ENCODE data around the gene DPP7. TPM values are rescaled to one million over a fixed set of nuclear protein-coding genes. Genes with fewer than 3 reads are reported as not detected.

The DPP7 gene
- total RNA-seq, 3 donors from 2014 or later: 352 to 394 (median 392) TPM

DNA sequence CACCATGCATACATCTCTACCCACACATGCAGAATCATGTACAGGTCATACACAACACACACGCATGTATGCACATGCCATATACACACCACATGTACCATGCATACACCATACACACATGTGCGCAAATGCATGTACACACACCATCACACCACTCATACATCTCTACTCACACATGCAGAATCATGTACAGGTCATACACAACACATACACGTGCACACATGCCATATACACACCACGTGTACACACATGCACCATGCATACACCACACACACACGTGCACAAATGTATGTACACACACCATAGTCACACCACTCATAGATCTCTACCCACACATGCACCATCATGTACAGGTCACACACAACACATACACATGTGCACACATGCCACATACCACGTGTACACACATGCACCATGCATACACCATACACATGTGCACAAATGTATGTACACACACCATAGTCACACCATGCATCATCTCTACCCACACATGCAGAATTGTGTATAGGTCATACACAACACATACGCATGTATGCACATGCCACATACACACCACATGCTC is 38.4 kb upstream of the DPP7 start:
- Mint-ChIP-seq H3K27me3 (ENCODE audit: low read depth) (peaks cover 27% of the 10 kb centered on the region), H3K4me3 (no peak overlapping the region), H3K4me1 (ENCODE audit: low read depth) (peaks cover 8% of the 10 kb centered on the region), H3K36me3 (ENCODE audit: insufficient read depth) (no peaks in the 10 kb centered on the region), H3K9me3 (no peaks in the 10 kb centered on the region)
- DNase-seq (no peak), ATAC-seq (no peak)

DNA sequence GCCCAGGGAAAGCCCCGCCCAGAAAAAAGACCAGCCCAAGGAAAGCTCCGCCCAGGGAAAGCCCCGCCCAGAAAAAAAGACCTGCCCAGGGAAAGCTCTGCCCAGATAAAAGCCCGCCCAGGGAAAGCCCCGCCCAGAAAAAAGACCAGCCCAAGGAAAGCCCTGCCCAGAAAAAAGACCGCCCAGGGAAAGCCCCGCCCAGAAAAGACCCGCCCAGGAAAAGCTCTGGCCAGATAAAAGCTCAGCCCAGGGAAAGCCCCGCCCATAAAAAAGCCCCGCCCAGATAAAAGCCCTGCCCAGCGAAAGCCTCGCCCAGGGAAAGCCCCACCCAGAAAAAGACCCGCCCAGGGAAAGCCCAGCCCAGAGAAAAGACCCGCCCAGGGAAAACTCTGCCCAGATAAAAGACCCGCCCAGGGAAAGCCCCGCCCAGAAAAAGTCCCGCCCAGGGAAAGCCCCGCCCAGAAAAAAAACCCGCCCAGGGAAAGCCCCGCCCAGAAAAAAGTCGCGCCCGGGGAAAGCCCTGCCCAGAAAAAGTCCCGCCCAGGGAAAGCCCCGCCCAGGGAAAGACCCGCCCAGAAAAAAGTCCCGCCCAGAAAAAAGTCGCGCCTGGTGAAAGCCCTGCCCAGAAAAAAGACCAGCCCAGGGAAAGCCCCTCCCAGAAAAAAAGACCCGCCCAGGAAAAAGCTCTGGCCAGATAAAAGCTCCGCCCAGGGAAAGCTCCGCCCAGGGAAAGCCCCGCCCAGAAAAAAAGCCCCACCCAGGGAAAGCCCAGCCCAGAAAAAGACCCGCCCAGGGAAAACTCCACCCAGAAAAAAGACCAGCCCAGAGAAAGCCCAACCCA is 36.3 kb upstream of the DPP7 start:
- H3K36me3 Mint-ChIP-seq (ENCODE audit: insufficient read depth): no peaks in the 10 kb centered on the region
- no peak overlapping the region for H3K4me3 Mint-ChIP-seq
- no peaks in the 10 kb centered on the region for H3K9me3 Mint-ChIP-seq
- DNase-seq: peak; percentile 32
- no peaks in the 10 kb centered on the region for H3K4me1 Mint-ChIP-seq (ENCODE audit: low read depth)
- H3K27me3 Mint-ChIP-seq (ENCODE audit: low read depth): peaks cover 17% of the 10 kb centered on the region
- ATAC-seq: peak; percentile 53 to 57

DNA sequence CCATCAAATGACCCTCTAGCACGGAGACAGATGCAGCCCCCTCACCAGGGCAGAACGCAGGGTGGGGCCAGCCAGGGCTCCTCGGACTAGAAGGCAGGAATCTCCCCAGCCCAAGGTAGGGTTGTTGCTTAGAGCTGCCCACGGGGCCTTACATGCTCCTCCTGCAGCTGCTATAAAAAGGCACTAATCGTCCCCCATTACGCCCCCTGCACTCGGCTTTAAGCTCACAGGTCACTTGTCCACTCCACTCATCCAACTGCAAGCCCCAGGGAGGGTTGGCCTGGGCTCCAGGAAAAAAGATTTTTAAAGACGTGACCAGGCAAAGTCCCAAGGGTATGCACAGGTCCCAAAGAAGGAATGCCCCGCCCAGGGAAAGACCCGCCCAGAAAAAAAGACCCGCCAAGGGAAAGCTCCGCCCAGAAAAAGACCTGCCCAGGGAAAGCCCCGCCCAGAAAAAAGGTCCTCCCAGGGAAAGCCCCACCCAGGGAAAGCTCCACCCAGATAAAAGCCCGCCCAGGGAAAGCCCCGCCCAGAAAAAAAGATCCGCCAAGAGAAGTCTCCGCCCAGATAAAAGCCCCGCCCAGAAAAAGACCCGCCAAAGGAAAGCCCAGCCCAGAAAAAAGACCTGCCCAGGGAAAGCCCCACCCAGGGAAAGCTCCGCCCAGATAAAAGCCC is 35.5 kb upstream of the DPP7 start:
- no peaks in the 10 kb centered on the region for H3K9me3 Mint-ChIP-seq
- H3K4me1 Mint-ChIP-seq (ENCODE audit: low read depth): no peaks in the 10 kb centered on the region
- peaks cover 13% of the 10 kb centered on the region for H3K27me3 Mint-ChIP-seq (ENCODE audit: low read depth)
- ATAC-seq (no peak), DNase-seq (no peak)
- H3K36me3 Mint-ChIP-seq (ENCODE audit: insufficient read depth): no peaks in the 10 kb centered on the region
- no peak overlapping the region for H3K4me3 Mint-ChIP-seq

DNA sequence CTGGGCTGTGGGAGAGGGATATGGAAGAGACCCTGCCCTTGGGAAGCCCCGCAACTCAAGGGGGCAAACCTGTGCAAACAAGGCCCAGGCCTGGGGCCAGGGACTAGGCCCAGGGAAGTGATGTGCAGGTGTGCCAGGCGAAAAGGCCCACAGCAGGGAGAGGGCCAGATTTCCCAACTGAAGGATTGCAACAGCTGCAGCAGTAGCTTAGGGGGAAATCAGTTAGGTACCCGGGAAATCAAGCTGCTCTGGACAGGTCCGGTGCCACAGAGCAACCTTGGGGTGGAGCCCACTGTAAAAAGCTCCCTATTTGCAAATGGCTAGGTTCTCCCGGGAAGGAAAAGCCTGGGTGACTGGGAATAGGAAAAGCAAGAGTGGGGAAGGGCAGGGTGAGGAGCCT is 34.8 kb upstream of the DPP7 start:
- peaks cover 8% of the 10 kb centered on the region for H3K27me3 Mint-ChIP-seq (ENCODE audit: low read depth)
- no peak for DNase-seq
- H3K4me3 Mint-ChIP-seq: no peak overlapping the region
- H3K9me3 Mint-ChIP-seq: no peaks in the 10 kb centered on the region
- ATAC-seq: no peak
- no peaks in the 10 kb centered on the region for H3K36me3 Mint-ChIP-seq (ENCODE audit: insufficient read depth)
- no peaks in the 10 kb centered on the region for H3K4me1 Mint-ChIP-seq (ENCODE audit: low read depth)

DNA sequence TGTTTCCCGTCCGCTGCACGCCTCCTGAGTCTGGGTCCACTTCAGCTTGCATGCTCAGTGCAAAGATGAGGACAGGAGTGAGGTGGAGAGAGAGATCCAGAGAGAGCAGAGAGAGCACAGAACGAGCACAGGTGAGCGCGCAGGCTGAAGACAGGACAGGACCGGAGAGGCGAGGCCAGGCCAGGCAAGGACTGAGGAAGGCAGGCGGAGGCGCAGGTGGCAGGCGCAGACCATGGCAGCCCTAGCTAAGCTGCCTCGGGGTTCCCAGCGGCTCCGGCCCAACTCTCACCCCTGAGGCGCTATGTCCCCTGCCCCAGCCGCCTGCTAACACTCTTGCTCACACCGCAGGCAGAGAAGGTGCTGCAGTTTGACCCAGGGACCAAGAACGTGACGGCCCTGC is 34.1 kb upstream of the DPP7 start:
- no peak overlapping the region for H3K4me3 Mint-ChIP-seq
- no peak for ATAC-seq
- no peak for DNase-seq
- peaks cover 10% of the 10 kb centered on the region for H3K27me3 Mint-ChIP-seq (ENCODE audit: low read depth)
- no peaks in the 10 kb centered on the region for H3K9me3 Mint-ChIP-seq
- no peaks in the 10 kb centered on the region for H3K36me3 Mint-ChIP-seq (ENCODE audit: insufficient read depth)
- no peaks in the 10 kb centered on the region for H3K4me1 Mint-ChIP-seq (ENCODE audit: low read depth)

DNA sequence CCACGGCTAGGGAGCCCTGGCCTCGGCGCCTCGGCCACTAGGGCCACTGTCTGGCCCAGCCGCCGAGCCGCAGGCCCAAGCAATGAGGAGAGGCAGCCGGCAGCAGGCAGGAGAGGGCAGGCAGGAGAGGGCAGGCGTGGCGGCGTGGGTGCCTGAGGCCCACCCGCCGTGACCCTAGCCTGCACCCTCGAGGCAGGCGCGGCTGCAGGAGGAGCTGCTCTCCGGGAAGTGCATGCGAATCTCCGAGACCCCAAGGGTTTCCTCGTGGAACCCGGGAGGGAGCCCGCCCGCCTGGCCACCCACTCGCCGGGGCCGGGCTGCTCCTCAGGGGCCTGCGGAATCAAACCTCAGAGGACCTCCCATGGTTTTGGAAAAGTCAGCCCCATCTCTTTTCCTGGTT is 33.7 kb upstream of the DPP7 start:
- Mint-ChIP-seq H3K4me1 (ENCODE audit: low read depth) (no peaks in the 10 kb centered on the region), H3K27me3 (ENCODE audit: low read depth) (peaks cover 14% of the 10 kb centered on the region), H3K9me3 (no peaks in the 10 kb centered on the region), H3K36me3 (ENCODE audit: insufficient read depth) (no peaks in the 10 kb centered on the region), H3K4me3 (no peak overlapping the region)
- DNase-seq (no peak), ATAC-seq (no peak)

DNA sequence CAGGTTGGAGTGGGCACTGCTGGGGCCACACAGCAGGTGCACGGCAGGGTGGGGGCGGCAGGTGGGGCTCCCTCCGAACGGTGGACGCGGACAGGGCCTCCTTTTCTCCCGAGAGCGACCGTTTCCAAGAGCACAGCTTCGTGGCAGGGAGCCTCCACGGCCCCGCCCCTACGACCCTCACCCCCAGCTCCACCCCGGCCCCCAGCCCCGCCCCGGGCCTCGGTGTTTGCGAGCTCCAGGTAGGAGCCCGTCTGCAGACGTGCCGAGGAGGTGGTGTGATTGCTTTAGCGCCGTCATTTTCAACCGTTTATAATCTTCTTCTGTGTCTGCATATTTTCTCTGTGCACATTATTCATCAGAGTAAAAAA is 33.2 kb upstream of the DPP7 start:
- Mint-ChIP-seq H3K9me3 (no peaks in the 10 kb centered on the region), H3K36me3 (ENCODE audit: insufficient read depth) (no peaks in the 10 kb centered on the region), H3K4me3 (no peak overlapping the region), H3K27me3 (ENCODE audit: low read depth) (peaks cover 19% of the 10 kb centered on the region), H3K4me1 (ENCODE audit: low read depth) (no peaks in the 10 kb centered on the region)
- ATAC-seq (no peak), DNase-seq (no peak)

DNA sequence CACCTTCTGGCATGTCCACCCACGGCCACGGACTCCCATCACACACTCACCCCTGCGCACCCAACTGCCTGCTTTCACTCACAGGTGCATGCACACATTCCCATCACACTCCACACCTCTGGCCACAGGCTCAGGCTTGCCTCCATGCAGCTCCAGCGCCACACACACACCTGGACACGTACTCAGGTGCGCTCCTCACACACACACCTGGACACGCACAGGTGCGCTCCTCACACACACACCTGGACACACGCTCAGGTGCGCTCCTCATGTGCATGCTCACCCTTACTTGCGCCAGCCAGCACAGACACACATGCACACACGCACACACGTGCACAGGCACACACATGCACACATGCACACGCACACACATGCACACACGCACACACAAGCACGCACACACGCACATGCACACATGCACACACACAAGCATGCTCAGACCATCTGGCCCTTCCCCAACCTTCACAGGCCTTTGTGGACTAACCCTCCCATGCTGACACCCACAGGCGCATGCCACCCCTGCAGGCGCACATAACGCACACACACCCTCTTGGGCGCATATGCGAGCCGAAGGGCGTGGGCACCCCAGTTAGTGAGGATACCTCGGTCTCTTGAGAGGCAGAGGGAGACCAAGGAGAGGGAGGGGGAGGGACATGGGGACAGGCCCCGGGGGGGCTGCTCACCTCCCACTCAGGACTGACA is 32.7 kb upstream of the DPP7 start:
- Mint-ChIP-seq H3K4me3 (no peak overlapping the region), H3K36me3 (ENCODE audit: insufficient read depth) (no peaks in the 10 kb centered on the region), H3K4me1 (ENCODE audit: low read depth) (no peaks in the 10 kb centered on the region), H3K27me3 (ENCODE audit: low read depth) (peaks cover 24% of the 10 kb centered on the region), H3K9me3 (no peaks in the 10 kb centered on the region)
- no peak for ATAC-seq
- no peak for DNase-seq

DNA sequence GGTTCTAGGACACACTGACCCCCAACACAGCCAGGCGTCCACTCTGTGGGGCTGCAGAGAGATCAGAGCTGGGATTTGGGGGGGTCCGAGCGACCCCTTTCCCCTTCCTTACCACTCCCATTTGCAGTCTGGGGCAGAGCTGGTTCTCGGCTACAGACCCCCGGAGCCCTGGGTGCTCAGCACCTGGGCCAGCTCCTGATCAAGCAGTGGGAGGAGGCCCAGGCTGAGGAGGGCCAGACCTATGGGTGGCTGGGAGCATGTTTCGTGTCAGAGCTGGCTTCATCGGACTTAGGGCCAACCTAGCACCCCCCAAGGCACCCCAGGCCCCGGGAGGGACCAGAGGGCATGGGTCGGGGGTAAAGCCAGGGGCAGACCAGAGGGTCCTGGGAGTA is 32.0 kb upstream of the DPP7 start:
- no peaks in the 10 kb centered on the region for H3K36me3 Mint-ChIP-seq (ENCODE audit: insufficient read depth)

DNA sequence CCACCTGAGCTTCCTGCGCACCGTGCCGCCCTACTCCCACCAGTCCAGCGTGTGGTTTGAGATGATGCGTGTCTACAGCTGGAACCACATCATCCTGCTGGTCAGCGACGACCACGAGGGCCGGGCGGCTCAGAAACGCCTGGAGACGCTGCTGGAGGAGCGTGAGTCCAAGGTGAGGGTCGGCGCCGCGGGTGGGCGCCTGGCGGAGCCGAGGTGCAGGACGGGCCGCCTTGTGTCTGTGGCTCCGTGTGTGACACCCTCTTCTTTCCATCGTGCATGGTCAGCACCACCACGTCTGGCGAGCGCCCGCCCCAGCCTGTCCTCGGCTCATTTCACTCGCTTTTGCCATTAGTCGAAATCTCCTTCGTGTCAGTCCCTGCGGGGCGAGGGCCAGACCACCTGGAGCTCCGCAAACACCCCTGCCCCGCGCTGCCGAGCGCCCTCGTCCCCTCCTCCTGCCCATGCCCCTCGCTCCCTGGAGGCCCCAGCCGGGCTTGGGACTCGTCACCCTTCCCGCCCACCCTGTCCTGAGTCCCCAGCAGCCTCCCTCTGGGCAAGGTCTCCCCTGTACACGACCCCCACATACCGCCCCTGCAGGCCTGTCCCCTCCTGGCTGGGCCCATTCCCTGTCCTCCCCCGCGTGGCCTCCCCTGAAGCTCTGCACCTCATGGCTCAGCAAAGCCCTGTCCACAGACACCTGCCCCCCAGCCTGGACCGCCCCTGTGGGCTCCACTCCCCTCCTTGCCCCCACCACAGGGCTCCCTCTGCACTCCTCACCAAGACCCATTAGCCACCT is 31.4 kb upstream of the DPP7 start:
- H3K9me3 Mint-ChIP-seq: no peaks in the 10 kb centered on the region
- peaks cover 36% of the 10 kb centered on the region for H3K27me3 Mint-ChIP-seq (ENCODE audit: low read depth)
- no peak for DNase-seq
- H3K4me3 Mint-ChIP-seq: no peak overlapping the region
- H3K4me1 Mint-ChIP-seq (ENCODE audit: low read depth): no peaks in the 10 kb centered on the region
- no peaks in the 10 kb centered on the region for H3K36me3 Mint-ChIP-seq (ENCODE audit: insufficient read depth)
- ATAC-seq: no peak

More for the DNA sequence above, 32.0 kb upstream of the DPP7 start:
- no peak overlapping the region for H3K4me3 Mint-ChIP-seq
- peaks cover 31% of the 10 kb centered on the region for H3K27me3 Mint-ChIP-seq (ENCODE audit: low read depth)
- H3K9me3 Mint-ChIP-seq: no peaks in the 10 kb centered on the region
- ATAC-seq (no peak), DNase-seq (no peak)
- H3K4me1 Mint-ChIP-seq (ENCODE audit: low read depth): no peaks in the 10 kb centered on the region

DNA sequence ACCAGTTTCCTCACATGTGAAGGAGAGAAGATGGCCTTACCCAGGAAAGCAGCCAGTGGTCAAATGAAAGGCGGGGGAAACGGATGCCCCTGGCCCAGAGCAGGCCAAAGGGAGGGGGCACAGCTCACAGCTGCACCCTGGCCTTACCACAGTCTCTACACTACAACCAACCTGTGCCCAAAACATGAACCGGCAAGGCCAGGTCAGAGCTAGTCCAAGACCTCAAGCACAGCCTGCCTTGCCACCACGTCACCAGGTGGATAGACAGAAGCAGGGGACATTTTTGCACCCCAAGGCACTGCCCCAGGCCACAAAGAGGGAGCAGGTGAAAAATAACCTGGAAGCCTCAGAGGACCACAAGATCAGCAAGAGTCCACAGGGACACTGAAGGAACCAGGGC is 28.9 kb upstream of the DPP7 start:
- Mint-ChIP-seq H3K4me1 (ENCODE audit: low read depth) (no peaks in the 10 kb centered on the region), H3K4me3 (no peak overlapping the region), H3K36me3 (ENCODE audit: insufficient read depth) (no peaks in the 10 kb centered on the region), H3K27me3 (ENCODE audit: low read depth) (peaks cover 52% of the 10 kb centered on the region), H3K9me3 (no peaks in the 10 kb centered on the region)
- DNase-seq: no peak
- ATAC-seq: no peak

DNA sequence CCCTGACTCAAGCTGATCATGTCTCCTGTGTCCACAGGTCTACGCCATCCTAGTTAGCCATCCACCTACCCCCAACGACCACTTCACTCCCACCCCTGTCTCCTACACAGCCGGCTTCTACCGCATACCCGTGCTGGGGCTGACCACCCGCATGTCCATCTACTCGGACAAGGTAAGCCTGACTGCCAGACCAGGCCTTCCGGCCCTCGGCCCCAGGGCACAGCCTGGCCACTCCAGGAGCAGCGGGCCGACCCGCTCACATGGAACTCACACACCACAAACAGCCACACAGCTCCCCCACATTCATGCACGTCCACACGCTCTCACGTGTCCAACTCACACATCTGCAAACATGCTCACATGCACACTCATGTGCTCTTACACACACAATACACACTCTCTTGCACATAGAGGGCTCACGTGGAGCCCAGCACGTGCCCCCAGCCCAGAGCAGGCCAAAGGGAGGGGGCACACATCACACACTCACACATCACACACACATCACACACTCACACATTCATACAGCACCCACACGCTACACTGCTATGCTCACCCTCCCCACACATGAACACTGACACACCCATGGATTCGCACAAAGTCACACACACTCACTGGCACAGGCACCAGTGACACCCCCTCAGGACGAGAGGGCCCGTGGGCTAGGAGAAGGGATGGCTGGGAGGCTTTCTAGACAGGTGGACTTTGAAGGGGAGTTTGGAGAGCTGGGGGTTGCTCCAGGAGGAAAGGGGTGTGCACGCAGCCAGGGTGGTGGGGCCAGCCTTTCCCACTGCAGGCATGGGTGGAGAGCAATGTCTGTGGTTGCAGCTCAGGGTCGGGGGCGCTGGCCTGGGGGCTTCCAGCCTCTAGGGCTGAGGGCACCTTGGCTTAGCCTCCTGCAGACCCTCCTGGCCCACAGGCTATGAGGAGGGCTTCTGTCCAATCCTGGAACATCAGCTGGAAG is 27.7 kb upstream of the DPP7 start:
- H3K4me1 Mint-ChIP-seq (ENCODE audit: low read depth): no peaks in the 10 kb centered on the region
- no peaks in the 10 kb centered on the region for H3K9me3 Mint-ChIP-seq
- peaks cover 59% of the 10 kb centered on the region for H3K27me3 Mint-ChIP-seq (ENCODE audit: low read depth)
- no peak for DNase-seq
- no peaks in the 10 kb centered on the region for H3K36me3 Mint-ChIP-seq (ENCODE audit: insufficient read depth)
- H3K4me3 Mint-ChIP-seq: no peak overlapping the region
- no peak for ATAC-seq
